NCI-H1048 (cell line): ENCODE results near the gene PTPRN2.
"Not testable (repeated sequence)": the region's sequence is repeated elsewhere in the genome, so short reads cannot be mapped to it uniquely, and the experiment has no call there.

Source experiments
- DNase-seq: peaks from one replicate; lab custom pipeline; 2025; lab: John Stamatoyannopoulos, UW

The PTPRN2 gene

GRCh38 chr7:158279539-158280447 lies 307.8 kb downstream of the PTPRN2 start:
- DNase-seq, result no peak

- no peak for DNase-seq
Measured at GRCh38 chr7:158278745-158279320, 308.8 kb downstream of the PTPRN2 start.

- no peak for DNase-seq
Measured at GRCh38 chr7:158277219-158278141, 310.1 kb downstream of the PTPRN2 start.

- no peak for DNase-seq
Measured at GRCh38 chr7:158276414-158277218, 311.0 kb downstream of the PTPRN2 start.

- DNase-seq, result no peak
Measured at GRCh38 chr7:158275711-158276413, 311.8 kb downstream of the PTPRN2 start.

- no peak for DNase-seq
Measured at GRCh38 chr7:158274996-158275395, 312.6 kb downstream of the PTPRN2 start.

- DNase-seq, result no peak
Measured at GRCh38 chr7:158274404-158274811, 313.2 kb downstream of the PTPRN2 start.

GRCh38 chr7:158273756-158274342 lies 313.8 kb downstream of the PTPRN2 start:
- not testable (repeated sequence) for DNase-seq

GRCh38 chr7:158273138-158273651 lies 314.4 kb downstream of the PTPRN2 start:
- no peak for DNase-seq

GRCh38 chr7:158272509-158273137 lies 315.0 kb downstream of the PTPRN2 start:
- DNase-seq, result no peak

GRCh38 chr7:158272091-158272490 lies 315.5 kb downstream of the PTPRN2 start:
- DNase-seq, result no peak

GRCh38 chr7:158271646-158272045 lies 316.0 kb downstream of the PTPRN2 start:
- no peak for DNase-seq

GRCh38 chr7:158270856-158271413 lies 316.7 kb downstream of the PTPRN2 start:
- DNase-seq, result no peak

GRCh38 chr7:158270106-158270775 lies 317.4 kb downstream of the PTPRN2 start:
- no peak for DNase-seq

- DNase-seq, result no peak
Measured at GRCh38 chr7:158268816-158269535, 318.6 kb downstream of the PTPRN2 start.

- DNase-seq, result no peak
Measured at GRCh38 chr7:158267742-158268435, 319.7 kb downstream of the PTPRN2 start.
